A549 treated with AZD9567 at 1 μM for 4 hours (cell line): ENCODE data around the gene TMEM61. TPM values are rescaled to one million over a fixed set of nuclear protein-coding genes. Genes with fewer than 3 reads are reported as not detected.

Experiments
- total RNA-seq: library from RNA; stranded (reverse); fragments of 200-300 nt; extraction: Qiagen RNA extraction; gene quantifications from 5 replicates; pipeline ENCODE4 v1.2.3, GENCODE V29; 2022; ENCODE audit not compliant: insufficient read depth

TMEM61 gene
- 0.41 to 0.72 TPM (median 0.61 TPM) in 4 of 5 replicates, not detected in the other for total RNA-seq

DNA sequence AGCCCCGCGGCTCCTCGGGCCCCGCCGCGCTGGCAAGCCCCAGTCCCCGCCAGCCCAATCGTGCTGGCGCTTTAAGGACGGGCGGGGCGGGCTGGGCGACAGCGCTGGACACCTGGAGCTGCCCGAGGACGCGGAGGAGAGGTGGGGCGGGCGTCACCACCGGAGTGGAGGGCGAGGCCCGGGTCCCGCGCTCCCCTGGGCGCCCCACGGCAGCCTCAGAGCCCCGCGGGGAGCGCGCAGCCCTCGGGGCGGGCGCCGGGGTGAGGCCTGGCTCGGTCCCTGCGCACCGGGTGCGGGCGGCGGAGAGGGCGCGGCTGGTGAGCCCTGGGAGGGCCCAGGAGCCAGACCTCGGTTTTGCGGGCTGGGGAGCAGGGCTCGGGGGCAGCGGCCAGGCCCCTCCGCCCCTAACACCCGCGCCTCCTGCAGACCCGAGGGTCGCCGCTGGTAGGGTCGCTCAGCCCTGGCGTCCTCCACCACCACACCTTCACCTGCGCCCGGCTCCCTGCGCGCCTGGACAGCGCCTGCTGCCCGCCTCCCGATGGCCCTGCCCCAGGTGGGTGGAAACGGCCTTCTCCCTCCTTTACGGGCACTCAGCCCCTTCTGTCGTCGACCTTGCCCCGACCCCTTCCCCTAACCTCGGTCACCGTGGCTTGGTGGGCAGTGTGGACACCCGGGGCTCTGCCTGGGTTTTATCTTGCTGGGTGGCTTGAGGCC is at the start of gene TMEM61:
TMEM61 (plus strand) TSS at position 101 of the 714 bp plus-strand sequence; CDS start at position 539, 438 bp downstream.

DNA sequence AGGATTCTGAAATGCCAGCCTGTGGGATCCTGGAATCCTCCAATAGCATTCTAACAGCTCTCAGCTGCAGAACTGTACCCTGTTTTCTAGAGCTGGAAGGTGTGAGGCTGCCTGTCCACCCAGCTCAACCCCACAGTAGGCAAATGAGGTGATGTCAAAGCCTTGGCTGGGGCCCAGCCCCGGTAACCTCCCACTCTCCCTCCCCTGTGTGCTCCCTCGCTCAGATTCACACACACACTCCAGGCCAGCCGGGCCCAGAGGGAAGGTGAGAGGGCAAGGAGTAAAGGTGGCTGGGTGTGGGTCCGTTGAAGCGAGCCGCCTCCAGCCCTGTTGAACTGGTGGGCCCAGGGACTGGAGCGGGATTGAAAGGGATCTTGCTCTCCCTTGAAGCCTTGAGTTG is 18.2 kb downstream of the TMEM61 start, which contains the start of gene BSND:
BSND (plus strand) TSS at position 257 of the 400 bp plus-strand sequence. CDS start 254 bp downstream, outside the sequence.

DNA sequence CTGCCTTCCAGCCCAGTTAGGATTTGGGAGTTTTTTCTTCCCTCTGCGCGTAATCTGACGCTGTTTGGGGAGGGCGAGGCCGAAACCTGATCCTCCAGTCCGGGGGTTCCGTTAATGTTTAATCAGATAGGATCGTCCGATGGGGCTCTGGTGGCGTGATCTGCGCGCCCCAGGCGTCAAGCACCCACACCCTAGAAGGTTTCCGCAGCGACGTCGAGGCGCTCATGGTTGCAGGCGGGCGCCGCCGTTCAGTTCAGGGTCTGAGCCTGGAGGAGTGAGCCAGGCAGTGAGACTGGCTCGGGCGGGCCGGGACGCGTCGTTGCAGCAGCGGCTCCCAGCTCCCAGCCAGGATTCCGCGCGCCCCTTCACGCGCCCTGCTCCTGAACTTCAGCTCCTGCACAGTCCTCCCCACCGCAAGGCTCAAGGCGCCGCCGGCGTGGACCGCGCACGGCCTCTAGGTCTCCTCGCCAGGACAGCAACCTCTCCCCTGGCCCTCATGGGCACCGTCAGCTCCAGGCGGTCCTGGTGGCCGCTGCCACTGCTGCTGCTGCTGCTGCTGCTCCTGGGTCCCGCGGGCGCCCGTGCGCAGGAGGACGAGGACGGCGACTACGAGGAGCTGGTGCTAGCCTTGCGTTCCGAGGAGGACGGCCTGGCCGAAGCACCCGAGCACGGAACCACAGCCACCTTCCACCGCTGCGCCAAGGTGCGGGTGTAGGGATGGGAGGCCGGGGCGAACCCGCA is 59.1 kb downstream of the TMEM61 start, which contains the start of gene PCSK9:
PCSK9 (plus strand) TSS at position 207 of the 741 bp plus-strand sequence; CDS start at position 497, 290 bp downstream.

Other genes starting within 250 kb of the TMEM61 start
- 3.9 to 5.7 TPM (median 5.1 TPM) in 5 replicates for gene PARS2, start 216.1 kb upstream of the TMEM61 start, total RNA-seq
- gene TTC22, start 179.3 kb upstream of the TMEM61 start, total RNA-seq, result not detected in 5 replicates
- gene DHCR24, start 93.4 kb upstream of the TMEM61 start, total RNA-seq, result 41.8 to 43.9 TPM (median 42.3 TPM) in 5 replicates
- gene BSND, start 18.3 kb downstream of the TMEM61 start, total RNA-seq, result not detected in 5 replicates
- gene PCSK9, start 58.9 kb downstream of the TMEM61 start, total RNA-seq, result 2.5 to 3.7 TPM (median 2.8 TPM) in 5 replicates
- 10.0 to 17.1 TPM (median 15.1 TPM) in 5 replicates for gene USP24, start 234.7 kb downstream of the TMEM61 start, total RNA-seq